Measurements from ENCODE around the gene AXL.

- TF ChIP-seq GATA2 (IDR thresholded peaks at IDR 0.05; ENCODE audit: low read depth, low read length) = no peak
- TF ChIP-seq GATA3 (IDR thresholded peaks at IDR 0.05; ENCODE audit: low read depth, low read length) = no peak
Observed at GRCh38 chr19:41206926-41207750, 11.9 kb upstream of the AXL start.

All from SH-SY5Y (cell line).